Measurements from ENCODE around the gene SORBS2.
A peak's percentile ranks its signal among the peaks of the same experiment; 100 is the strongest.

SORBS2 gene

DNA sequence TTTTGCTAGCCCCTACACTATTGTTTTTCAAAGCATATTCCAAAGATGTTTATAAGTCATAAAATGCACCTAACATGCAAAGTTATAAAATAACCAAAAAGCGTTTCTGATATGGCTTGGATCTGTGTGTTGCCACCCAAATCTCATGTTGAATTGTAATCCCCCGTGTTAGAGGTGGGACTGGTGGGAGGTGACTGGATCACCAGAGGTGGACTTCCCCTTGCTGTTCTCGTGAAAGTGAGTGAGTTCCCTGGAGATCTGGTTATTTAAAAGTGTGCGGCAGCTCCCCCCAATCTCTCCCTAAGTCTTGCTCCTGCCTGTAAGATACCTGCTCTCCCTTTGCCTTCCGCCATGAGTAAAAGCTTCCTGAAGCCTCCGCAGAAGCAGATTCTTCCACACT is 22.8 kb upstream of the SORBS2 start:
- DNase-seq (ENCODE audit: low read depth): no peak
- TF ChIP-seq, protein P1, sequence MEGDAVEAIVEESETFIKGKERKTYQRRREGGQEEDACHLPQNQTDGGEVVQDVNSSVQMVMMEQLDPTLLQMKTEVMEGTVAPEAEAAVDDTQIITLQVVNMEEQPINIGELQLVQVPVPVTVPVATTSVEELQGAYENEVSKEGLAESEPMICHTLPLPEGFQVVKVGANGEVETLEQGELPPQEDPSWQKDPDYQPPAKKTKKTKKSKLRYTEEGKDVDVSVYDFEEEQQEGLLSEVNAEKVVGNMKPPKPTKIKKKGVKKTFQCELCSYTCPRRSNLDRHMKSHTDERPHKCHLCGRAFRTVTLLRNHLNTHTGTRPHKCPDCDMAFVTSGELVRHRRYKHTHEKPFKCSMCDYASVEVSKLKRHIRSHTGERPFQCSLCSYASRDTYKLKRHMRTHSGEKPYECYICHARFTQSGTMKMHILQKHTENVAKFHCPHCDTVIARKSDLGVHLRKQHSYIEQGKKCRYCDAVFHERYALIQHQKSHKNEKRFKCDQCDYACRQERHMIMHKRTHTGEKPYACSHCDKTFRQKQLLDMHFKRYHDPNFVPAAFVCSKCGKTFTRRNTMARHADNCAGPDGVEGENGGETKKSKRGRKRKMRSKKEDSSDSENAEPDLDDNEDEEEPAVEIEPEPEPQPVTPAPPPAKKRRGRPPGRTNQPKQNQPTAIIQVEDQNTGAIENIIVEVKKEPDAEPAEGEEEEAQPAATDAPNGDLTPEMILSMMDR (conservative IDR thresholded peaks at IDR 0.05; ENCODE audit: low read depth, low read length): no peak
- H3K4me3 ChIP-seq (ENCODE audit: low read length): no peak overlapping the region

DNA sequence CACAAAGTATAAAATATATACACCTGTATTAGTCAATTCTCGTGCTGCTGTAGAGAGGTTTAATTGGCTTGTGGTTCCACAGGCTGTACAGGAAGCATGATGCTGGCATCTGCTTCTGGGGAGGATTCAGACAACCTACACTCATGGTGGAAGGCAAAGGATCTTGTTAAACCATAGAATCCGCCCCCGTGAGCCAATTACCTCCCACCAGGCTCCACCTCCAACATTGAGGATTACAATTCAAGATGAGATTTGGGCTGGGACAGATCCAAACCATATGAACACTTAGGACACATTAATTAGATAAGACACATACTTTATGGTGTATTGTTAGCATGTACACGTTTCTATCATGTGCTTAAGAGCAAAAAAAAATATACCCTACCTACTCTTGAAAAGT is 22.1 kb upstream of the SORBS2 start:
- no peak for DNase-seq (ENCODE audit: low read depth)
- TF ChIP-seq, protein P1 (conservative IDR thresholded peaks at IDR 0.05; ENCODE audit: low read depth, low read length): no peak

DNA sequence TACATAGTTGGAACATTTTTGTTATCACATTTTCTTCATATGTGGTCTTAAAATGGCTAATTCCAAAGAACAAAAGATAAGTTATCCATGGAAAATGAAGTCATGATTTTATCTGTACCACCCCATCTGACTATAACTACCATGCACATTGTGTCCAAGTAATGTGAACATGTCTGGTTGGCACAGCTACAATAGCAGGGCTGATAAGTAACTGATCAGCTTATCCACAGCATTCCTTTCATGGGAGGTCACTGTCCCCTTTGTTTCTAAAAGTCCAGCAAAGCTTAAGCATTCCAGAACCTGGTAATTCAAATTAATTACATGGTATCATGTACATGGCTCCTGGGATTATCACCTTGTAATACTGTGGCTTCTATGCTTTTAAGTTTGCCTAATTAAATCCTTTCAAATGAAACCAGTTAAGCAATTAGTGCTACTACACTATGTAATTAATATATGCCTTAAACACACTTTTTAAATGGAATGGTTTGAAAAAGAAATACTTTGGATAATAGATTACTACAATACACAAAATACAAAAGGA is 21.1 kb upstream of the SORBS2 start:
- peak; percentile 99 for DNase-seq (ENCODE audit: low read depth)
- TF ChIP-seq, protein P1 (conservative IDR thresholded peaks at IDR 0.05; ENCODE audit: low read depth, low read length): no peak
- H3K4me3 ChIP-seq (ENCODE audit: low read length): no peak overlapping the region

More for the DNA sequence above, 22.1 kb upstream of the SORBS2 start:
- H3K4me3 ChIP-seq (ENCODE audit: low read length): no peak overlapping the region

DNA sequence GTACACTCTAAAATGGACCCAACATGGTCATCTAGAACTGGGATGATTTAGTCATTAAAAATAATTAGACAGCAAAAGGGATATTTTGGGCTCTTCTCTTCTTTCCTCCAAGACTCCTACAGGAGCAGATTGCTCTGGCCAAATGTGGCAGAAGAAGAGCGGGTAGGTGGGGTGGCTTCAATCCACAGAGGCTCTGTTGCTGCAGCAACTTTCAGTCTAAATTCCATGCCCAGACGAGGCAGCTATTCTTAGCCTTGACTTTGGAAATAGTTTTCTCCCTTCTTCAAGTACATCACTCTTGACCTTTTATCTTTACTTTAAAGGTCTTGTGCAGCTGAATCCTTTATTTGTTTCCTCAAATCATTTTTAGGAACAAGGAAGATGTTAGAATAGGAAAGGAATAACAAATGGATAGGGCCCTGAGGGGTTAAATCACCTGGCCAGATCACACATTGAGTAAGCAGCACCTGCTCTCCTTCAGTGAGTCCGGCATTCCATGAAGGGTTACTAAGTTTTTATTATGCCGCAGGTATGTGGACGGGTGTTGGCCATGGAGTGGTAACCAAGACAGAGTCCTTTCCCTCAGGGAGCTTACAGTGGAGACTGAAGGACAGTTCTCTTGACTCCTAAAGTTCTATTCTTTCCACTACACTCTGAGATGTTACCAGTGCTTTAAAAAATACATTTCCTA is 19.3 kb upstream of the SORBS2 start:
- H3K4me3 ChIP-seq (ENCODE audit: low read length): no peak overlapping the region
- TF ChIP-seq, protein P1 (conservative IDR thresholded peaks at IDR 0.05; ENCODE audit: low read depth, low read length): no peak
- no peak for DNase-seq (ENCODE audit: low read depth)

DNA sequence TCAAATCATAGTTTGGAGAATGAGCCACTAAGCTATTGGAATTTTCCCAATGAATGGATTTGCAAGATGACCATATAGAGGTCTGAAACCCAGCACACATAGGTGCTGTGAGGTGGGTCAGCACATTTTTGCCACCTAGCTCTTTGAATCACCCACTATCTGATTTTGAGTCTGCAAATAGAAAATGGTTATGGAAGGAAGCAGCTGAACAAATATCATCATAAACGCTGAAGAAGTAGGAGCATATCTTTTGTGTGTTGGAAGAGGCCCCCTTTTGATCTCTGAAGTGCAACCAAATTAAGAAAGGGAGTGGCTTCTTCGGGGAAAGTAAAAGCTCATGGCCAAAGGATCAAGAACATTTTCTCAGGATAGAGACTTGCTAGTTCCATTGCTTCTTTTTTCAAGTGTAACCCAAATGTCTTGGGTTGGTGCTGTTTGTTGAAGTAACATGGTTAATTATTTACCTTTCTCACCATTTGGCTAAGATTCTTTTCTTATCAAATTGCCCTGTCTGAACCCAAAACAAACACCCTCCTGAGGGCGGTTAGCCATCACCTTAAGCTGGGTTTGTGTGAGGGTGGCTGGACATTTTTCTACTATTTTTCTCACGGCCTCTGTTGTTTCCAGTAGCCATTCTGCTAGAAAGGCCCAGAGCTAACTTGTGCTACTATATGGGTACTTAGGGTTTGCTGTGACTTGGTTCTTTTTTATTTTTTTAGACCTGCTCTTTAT is 18.4 kb upstream of the SORBS2 start:
- no peak overlapping the region for H3K4me3 ChIP-seq (ENCODE audit: low read length)
- DNase-seq (ENCODE audit: low read depth): no peak
- TF ChIP-seq, protein P1 (conservative IDR thresholded peaks at IDR 0.05; ENCODE audit: low read depth, low read length): no peak

DNA sequence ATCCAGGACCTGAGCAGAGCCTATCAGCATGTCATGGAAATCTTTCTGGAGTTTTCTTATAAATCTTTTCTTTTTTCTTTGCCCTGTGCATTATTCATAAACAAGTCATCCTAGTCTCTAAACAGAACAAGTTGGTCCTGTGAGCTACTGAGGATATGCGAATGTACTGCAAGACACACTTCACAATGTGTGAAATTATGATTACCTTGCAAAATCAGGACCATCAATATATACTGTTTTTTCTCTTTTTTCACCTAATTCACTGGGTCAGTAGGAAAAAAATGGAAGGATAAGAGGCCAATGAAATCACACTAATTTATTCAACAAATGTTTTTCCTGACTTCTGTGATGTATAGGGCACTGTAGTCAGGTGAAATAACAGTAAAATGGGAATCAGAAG is 14.4 kb upstream of the SORBS2 start:
- TF ChIP-seq, protein P1 (conservative IDR thresholded peaks at IDR 0.05; ENCODE audit: low read depth, low read length): no peak
- no peak for DNase-seq (ENCODE audit: low read depth)

More for the DNA sequence above, 14.4 kb upstream of the SORBS2 start:
- no peak overlapping the region for H3K4me3 ChIP-seq (ENCODE audit: low read length)

Data from retinal pigment epithelial cell (primary cell).